Bronchial epithelial cell (primary cell): Measurements from ENCODE around the gene AGMAT. TPM values are rescaled to one million over a fixed set of nuclear protein-coding genes. Genes with fewer than 3 reads are reported as not detected.

Source experiments
- DNase-seq: peaks from one replicate; pipeline ENCODE4 v3.0.0-alpha.2; 2010; ENCODE audit warnings: low read depth
- FAIRE-seq: peaks from 2 replicates; lab custom pipeline; 2011; peaks lifted over from hg19 to GRCh38; lab: Jason Lieb, UNC
- H3K27me3 ChIP-seq: 2 replicates; pipeline ENCODE4 v1.5.1; 2011; ENCODE audit warnings: low read length; ENCODE audit not compliant: control insufficient read depth, insufficient read depth
- H3K36me3 ChIP-seq: 2 replicates; pipeline ENCODE4 v1.5.1; 2011; ENCODE audit warnings: low read length; ENCODE audit not compliant: control insufficient read depth, insufficient read depth
- H3K4me3 ChIP-seq: 2 replicates; pipeline ENCODE4 v1.5.1; 2011; ENCODE audit warnings: mild to moderate bottlenecking, low read depth, low read length, control low read depth
- CTCF ChIP-seq: IDR thresholded peaks from 2 replicates; pipeline ENCODE4 v1.5.1; 2011; ENCODE audit warnings: mild to moderate bottlenecking, moderate library complexity, low read length, control low read depth, inconsistent platforms; ENCODE audit not compliant: insufficient read depth, severe bottlenecking
- total RNA-seq: library from RNA; depleted of rRNA; stranded (reverse); fragments of >200 nt; gene quantifications from 2 replicates; pipeline ENCODE4 v1.2.1, GENCODE V29; 2014

Gene AGMAT
- total RNA-seq, 1 donor from 2014 or later, result 1.6 TPM

GRCh38 chr1:15579683-15580047 is 5.2 kb downstream of the AGMAT start:
- Histone ChIP-seq H3K36me3 (no peaks in the 10 kb centered on the region), H3K27me3 (no peaks in the 10 kb centered on the region), H3K4me3 (no peak overlapping the region)
- DNase-seq (no peak), FAIRE-seq (no peak)
- TF ChIP-seq CTCF, result no peak

GRCh38 chr1:15578921-15579682 is 5.7 kb downstream of the AGMAT start:
- no peak overlapping the region for H3K4me3 ChIP-seq
- no peak for FAIRE-seq
- no peak for TF ChIP-seq CTCF

GRCh38 chr1:15577691-15578090 is 7.2 kb downstream of the AGMAT start:
- DNase-seq (no peak), FAIRE-seq (no peak)
- Histone ChIP-seq H3K36me3 (no peaks in the 10 kb centered on the region), H3K27me3 (no peaks in the 10 kb centered on the region), H3K4me3 (no peak overlapping the region)
- TF ChIP-seq CTCF, result no peak

More at GRCh38 chr1:15578921-15579682, 5.7 kb downstream of the AGMAT start:
- no peak for DNase-seq
- H3K27me3 ChIP-seq, result no peaks in the 10 kb centered on the region
- no peaks in the 10 kb centered on the region for H3K36me3 ChIP-seq

- FAIRE-seq, result no peak
Observed at GRCh38 chr1:15575549-15576150, 9.2 kb downstream of the AGMAT start.

GRCh38 chr1:15574741-15575140 is 10.1 kb downstream of the AGMAT start:
- no peak overlapping the region for H3K4me3 ChIP-seq
- no peak for DNase-seq
- peaks cover 1% of the 10 kb centered on the region for H3K36me3 ChIP-seq
- TF ChIP-seq CTCF, result no peak
- FAIRE-seq, result no peak
- H3K27me3 ChIP-seq, result no peaks in the 10 kb centered on the region

More at GRCh38 chr1:15575549-15576150, 9.2 kb downstream of the AGMAT start:
- no peak for DNase-seq
- H3K27me3 ChIP-seq, result no peaks in the 10 kb centered on the region
- no peak overlapping the region for H3K4me3 ChIP-seq
- TF ChIP-seq CTCF, result no peak
- peaks cover 1% of the 10 kb centered on the region for H3K36me3 ChIP-seq
